GM18907 (cell line): ENCODE data around the gene SHD.

Experiments
- ATAC-seq: cut with Tn5 transposase; IDR thresholded peaks from one replicate; pipeline ENCODE4 v1.9.1; 2021; ENCODE audit warnings: mild to moderate bottlenecking, moderate library complexity; ENCODE audit not compliant: unreplicated experiment

The SHD gene

DNA sequence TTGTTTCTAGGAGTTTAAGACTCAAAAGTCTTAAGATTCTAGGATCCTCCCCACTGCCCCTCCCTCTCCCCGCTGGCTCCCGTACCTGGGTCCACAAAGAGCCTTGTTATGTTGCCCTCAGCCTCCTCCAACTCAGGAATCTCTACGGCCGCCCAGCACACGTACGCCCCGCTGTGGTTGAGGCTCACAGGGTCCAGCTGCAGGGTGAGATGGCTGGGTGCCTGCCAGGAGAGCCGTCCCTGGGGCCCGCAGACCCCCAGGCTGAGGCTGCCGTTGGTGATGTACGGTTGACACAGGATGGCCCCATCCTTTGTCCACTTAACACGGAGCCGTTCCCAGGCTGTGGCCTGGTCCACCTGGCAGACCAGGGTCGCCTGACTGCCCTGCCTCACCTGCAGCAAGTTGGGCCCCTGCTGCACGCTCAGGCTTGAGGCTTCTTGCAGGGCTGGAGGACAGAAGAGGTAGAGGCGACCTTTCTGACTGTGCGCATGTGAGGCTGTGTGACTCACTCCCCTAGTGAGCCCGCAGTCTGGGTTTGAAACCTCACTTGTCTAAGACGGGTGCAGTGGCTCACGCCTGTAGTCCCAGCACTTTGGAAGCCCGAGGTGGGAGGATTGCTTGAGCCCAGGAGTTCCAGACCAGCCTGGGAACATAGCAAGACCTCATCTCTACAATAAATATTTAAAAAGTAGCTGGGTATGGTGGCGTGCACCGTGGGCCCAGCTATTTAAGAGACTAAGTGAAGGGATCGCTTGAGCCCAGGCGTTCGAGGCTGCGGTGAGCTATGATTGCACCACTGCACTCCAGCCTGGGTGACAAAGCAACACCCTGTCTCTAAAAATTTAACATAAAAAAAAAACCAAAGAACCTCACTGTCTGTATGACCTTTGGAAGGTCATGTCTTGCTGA is 19.1 kb downstream of the SHD start:
- ATAC-seq = no peak

DNA sequence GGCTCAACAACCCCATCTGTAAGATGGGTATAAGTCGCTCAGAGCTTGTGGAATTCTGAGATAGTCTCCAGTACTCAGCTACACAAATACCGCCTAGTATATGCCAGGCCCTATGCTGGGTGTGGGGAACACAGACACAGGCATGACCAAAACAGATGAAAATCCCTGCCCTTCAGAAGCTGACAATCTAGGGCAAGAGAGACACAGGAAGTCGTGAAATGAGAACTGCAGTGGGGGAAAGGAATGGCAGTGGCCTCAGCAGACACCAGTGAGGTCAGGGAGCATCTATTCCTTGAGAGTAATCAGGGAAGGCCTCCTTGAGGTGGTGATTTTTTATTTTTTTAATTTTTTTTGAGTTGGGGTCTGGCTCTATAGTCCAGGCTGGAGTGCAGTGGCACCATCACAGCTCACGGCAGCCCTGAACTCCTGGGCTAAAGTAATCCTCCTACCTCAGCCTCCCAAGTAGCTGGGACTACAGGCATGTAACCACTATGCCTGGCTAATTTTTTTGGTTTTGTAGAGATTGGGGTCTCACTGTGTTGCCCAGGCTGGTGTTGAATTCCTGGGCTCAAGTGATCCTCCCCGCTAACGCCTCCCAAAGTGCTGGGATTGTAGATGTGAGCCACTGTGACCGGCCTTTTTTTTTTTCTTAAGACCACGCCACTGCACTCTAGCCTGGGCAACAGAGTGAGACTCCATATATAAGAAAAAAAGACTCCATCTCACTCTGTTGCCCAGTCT is 19.9 kb downstream of the SHD start:
- ATAC-seq = no peak

GRCh38 chr19:4300589-4300988 is 21.5 kb downstream of the SHD start:
- ATAC-seq = no peak

DNA sequence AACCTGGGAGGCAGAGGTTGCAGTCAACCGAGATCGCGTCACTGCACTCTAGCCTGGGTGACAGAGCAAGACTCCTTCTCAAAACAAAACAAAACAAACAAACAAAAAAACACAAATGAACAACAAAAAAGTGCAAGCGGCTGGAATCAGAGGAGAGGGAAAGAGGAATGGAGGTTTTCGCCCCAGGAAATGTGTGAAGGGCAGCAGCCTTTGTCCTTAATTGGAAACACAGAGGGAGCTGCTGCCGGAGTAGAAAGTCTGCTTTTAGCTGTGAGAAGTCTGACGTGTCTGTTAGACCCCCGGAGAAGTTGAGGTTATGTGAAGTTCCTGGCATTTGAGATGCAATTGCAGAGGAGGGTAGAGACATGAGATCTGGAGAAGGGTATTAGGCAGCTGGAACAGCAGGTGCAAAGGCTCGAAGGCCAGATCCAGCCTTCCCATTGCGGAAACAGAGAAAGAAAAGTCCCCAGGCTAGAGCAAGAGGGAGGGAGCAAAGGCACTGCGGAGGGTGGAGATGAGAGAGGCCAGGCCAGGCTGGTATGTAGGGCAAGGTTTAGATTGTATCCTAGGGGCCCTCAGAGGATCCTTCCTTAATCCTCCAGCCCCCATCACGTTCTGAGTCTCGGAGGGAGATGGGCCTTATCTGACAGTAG is 22.6 kb downstream of the SHD start:
- no peak for ATAC-seq

GRCh38 chr19:4302243-4302640 is 23.2 kb downstream of the SHD start, which contains the start of gene TMIGD2:
Gene TMIGD2 (minus strand): TSS chr19:4302389. CDS start chr19:4302385, 4 bp downstream.
- no peak for ATAC-seq

DNA sequence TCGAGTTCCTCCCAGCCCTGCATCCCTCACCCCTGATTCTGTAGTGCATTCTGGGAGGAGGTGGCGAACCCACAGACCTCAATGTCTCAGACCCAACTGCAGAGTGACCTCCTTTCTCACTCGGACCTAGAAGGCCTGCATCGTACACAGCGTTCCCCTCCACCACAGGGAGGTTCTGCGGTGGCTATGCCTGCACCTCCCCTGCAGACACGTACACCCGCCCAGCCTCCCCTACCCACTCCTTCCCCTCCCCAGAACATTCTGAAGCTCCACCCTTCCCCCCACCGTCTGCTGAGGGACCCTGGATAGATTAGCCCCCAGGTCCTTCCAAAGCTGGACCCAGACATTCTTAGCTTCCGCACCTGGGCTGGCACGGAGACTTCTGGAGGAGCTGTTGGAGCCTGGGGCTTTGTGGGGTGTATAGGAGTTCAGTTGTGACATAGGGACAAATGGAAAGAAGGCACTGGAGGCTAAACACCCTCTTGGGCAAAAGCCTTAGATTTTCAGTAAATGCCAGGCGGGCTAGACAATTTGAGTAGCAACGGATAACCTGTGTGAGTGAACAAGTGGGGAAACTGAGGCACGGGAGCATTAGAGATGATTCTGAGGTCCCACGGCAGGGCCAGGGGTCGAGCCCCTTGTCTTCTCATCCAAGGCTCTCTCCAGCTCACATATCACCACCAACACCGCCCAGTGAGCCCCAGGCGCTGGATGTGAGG is 24.9 kb downstream of the SHD start:
- ATAC-seq = no peak

GRCh38 chr19:4304538-4305256 is 25.6 kb downstream of the SHD start, which contains the start of gene FSD1:
Gene FSD1 (plus strand): TSS chr19:4304598. CDS start chr19:4304747, 149 bp downstream.
- ATAC-seq = no peak

GRCh38 chr19:4305257-4305612 is 26.2 kb downstream of the SHD start:
- ATAC-seq = no peak

GRCh38 chr19:4305659-4306058 is 26.6 kb downstream of the SHD start:
- no peak for ATAC-seq

GRCh38 chr19:4310247-4311121 is 31.4 kb downstream of the SHD start:
- no peak for ATAC-seq

GRCh38 chr19:4313847-4314490 is 34.9 kb downstream of the SHD start:
- no peak for ATAC-seq

GRCh38 chr19:4316956-4317355 is 37.9 kb downstream of the SHD start:
- no peak for ATAC-seq

DNA sequence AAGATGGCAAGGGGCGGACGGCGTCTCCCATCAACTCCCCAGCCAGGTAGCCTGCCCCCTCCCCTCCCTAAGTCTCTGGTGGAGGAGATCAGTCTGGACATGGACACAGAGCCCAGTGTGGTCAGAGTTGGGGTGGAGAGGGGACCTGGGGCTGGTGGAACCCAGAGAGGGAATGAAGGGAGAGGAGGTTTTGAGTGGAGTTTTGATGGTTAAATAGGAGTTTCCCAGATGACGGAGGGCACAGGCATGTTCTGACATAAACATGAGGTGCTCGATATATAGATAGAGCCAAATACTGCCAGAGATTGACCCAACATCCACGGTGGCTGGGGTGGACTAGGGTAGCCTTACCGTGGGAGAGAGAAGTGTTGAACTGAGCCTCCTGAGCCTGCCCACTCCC is 39.4 kb downstream of the SHD start:
- no peak for ATAC-seq

DNA sequence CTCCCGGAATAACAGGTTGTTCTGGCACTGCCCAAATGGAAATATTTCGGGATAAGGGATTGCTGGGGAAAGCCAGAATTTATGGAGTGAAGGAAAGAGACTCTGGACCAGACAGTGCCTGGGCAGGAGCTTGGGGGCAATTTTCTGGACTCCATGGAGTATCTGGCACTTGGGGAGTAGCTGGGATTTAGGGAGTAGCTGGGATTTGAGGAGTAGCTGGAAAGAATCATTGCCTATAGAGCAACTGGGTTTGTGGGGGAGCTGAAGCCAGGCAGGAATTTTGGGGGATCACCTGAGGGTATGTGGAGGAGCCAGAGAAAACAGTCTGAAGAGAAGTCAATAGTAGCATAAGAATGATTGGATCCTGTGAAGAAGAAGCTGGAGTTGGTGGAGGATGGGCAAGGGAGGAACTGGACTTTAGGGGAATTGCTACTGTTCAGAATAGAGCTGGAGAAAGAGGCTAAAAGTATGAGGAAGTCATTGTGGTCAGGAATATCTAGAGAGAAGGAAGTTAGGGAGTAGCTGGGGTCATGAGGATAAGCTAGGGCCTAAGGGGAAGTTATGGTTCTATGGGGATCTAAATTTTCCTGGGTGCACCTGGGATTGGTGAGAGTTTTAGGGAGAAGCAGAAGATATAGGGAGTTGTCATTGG is 40.1 kb downstream of the SHD start:
- no peak for ATAC-seq

GRCh38 chr19:4320419-4320818 is 41.4 kb downstream of the SHD start:
- no peak for ATAC-seq

DNA sequence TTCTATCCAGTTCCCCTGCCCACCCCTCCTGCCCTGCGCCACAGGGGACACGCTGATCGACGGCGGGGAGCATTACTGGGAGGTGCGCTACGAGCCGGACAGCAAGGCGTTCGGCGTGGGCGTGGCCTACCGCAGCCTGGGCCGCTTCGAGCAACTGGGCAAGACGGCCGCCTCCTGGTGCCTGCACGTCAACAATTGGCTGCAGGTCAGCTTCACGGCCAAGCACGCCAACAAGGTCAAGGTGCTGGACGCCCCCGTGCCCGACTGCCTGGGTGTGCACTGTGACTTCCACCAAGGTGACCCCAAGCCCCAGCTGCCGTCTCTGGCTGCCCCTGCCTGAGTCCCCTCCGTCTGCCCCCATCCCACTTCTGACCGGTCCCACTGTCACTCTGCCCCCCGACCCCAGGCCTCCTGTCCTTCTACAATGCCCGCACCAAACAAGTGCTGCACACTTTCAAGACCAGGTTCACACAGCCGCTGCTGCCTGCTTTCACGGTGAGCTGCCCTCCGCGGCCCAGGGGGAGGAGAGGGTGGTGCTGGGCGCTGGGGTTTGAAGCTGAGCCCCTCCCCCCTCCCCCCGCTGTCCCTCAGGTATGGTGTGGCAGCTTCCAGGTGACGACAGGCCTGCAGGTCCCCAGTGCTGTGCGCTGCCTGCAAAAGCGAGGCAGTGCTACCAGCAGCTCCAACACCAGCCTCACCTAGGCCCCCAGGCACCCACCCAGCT is 44.0 kb downstream of the SHD start:
- no peak for ATAC-seq

GRCh38 chr19:4323692-4324091 is 44.6 kb downstream of the SHD start:
- ATAC-seq = no peak

GRCh38 chr19:4324228-4324627 is 45.2 kb downstream of the SHD start:
- ATAC-seq = no peak
